Measurements from ENCODE around the gene RNF150. TPM values are rescaled to one million over a fixed set of nuclear protein-coding genes. Genes with fewer than 3 reads are reported as not detected.

Gene RNF150
- total RNA-seq, 1 donor from 2014 or later: 3.3 TPM

GRCh38 chr4:140846736-140847135 lies 286.5 kb downstream of the RNF150 start:
- no peak for TF ChIP-seq CTCF (IDR thresholded peaks at IDR 0.05)
- H3K27ac ChIP-seq: no peak overlapping the region
- no peaks in the 10 kb centered on the region for H3K9me3 ChIP-seq
- intact Hi-C loops (cut with DNase I): no loop called here
- ATAC-seq: no peak
- peaks cover 2% of the 10 kb centered on the region for H3K27me3 ChIP-seq (ENCODE audit: low read depth)
- H3K36me3 ChIP-seq: no peaks in the 10 kb centered on the region
- no peak overlapping the region for H3K4me3 ChIP-seq
- DNase-seq: no peak
- H3K4me1 ChIP-seq: no peaks in the 10 kb centered on the region

- Histone ChIP-seq H3K36me3 (no peaks in the 10 kb centered on the region), H3K4me3 (no peak overlapping the region), H3K9me3 (no peaks in the 10 kb centered on the region), H3K27me3 (ENCODE audit: low read depth) (no peaks in the 10 kb centered on the region), H3K27ac (no peak overlapping the region), H3K4me1 (no peaks in the 10 kb centered on the region)
- TF ChIP-seq CTCF (IDR thresholded peaks at IDR 0.05): no peak
- no peak for DNase-seq
- intact Hi-C loops (cut with DNase I): no loop called here
- ATAC-seq: no peak
Observed at GRCh38 chr4:140844061-140844460, 289.2 kb downstream of the RNF150 start.

GRCh38 chr4:140841186-140841585 lies 292.1 kb downstream of the RNF150 start:
- DNase-seq (no peak), ATAC-seq (no peak)
- H3K27ac ChIP-seq: no peak overlapping the region
- no peaks in the 10 kb centered on the region for H3K4me1 ChIP-seq
- TF ChIP-seq CTCF (IDR thresholded peaks at IDR 0.05): no peak
- no peaks in the 10 kb centered on the region for H3K9me3 ChIP-seq
- no peaks in the 10 kb centered on the region for H3K27me3 ChIP-seq (ENCODE audit: low read depth)
- H3K4me3 ChIP-seq: no peak overlapping the region
- intact Hi-C loops (cut with DNase I): no loop called here
- no peaks in the 10 kb centered on the region for H3K36me3 ChIP-seq

GRCh38 chr4:140839888-140840790 lies 293.1 kb downstream of the RNF150 start:
- intact Hi-C loops (cut with DNase I): no loop called here
- Histone ChIP-seq H3K27me3 (ENCODE audit: low read depth) (no peaks in the 10 kb centered on the region), H3K27ac (no peak overlapping the region), H3K4me1 (no peaks in the 10 kb centered on the region), H3K4me3 (no peak overlapping the region), H3K36me3 (no peaks in the 10 kb centered on the region), H3K9me3 (no peaks in the 10 kb centered on the region)
- TF ChIP-seq CTCF (IDR thresholded peaks at IDR 0.05): no peak
- ATAC-seq (no peak), DNase-seq (no peak)

GRCh38 chr4:140839406-140839805 lies 293.9 kb downstream of the RNF150 start:
- H3K4me3 ChIP-seq: no peak overlapping the region
- no peaks in the 10 kb centered on the region for H3K27me3 ChIP-seq (ENCODE audit: low read depth)
- H3K27ac ChIP-seq: no peak overlapping the region
- TF ChIP-seq CTCF (IDR thresholded peaks at IDR 0.05): no peak
- H3K36me3 ChIP-seq: no peaks in the 10 kb centered on the region
- intact Hi-C loops (cut with DNase I): no loop called here
- no peak for ATAC-seq
- DNase-seq: no peak
- no peaks in the 10 kb centered on the region for H3K4me1 ChIP-seq
- H3K9me3 ChIP-seq: no peaks in the 10 kb centered on the region

Data from lower lobe of right lung (tissue), 2 donors.